B cell (primary cell): ENCODE data around the gene TPCN1. TPM values are rescaled to one million over a fixed set of nuclear protein-coding genes. Genes with fewer than 3 reads are reported as not detected.

ENCODE experiments used
- ATAC-seq: fragments of 200-7000 bp; cut with Tn5 transposase; one replicate; pipeline ENCODE4 v1.10.0; 2021; ENCODE audit warnings: low read depth, mild to moderate bottlenecking, moderate number of reproducible peaks, moderate library complexity
- CTCF ChIA-PET: fragments of 350-600 bp; sonication (Branson Sonifier 250); formaldehyde crosslinking; loops from one replicate; lab custom pipeline; 2021; ENCODE audit warnings: antibody characterized with exemption, inconsistent platforms; lab: Charles Lee
- POLR2A ChIA-PET: fragments of 350-600 bp; sonication (Branson Sonifier 250); formaldehyde crosslinking; loops from one replicate; lab custom pipeline; 2021; ENCODE audit warnings: antibody characterized with exemption; lab: Charles Lee
- DNase-seq: peaks from one replicate; pipeline ENCODE4 v3.0.0; 2013
- H2AFZ ChIP-seq: 2 replicates; pipeline ENCODE4 v1.6.1; 2012; ENCODE audit warnings: mild to moderate bottlenecking, low read depth, low read length; ENCODE audit not compliant: insufficient read depth, poor library complexity, severe bottlenecking
- H3K27ac ChIP-seq, 2 donors: 1 replicate in 1 of 2; 2 replicates in 1 of 2; pipeline ENCODE4 v1.5.1; 2012 to 2013; ENCODE audit warnings: low read length in 2 of 2, mild to moderate bottlenecking in 2 of 2, moderate library complexity in 1 of 2
- H3K27me3 ChIP-seq, 4 experiments: fragments of 200-600 bp in 1 of 4; sonication (generic) in 1 of 4; replicated peaks in 1 of 4; 1 replicate in 2 of 4; 2 replicates in 2 of 4; pipeline versions ENCODE4 v1.6.1 to v1.7.0; 2013 to 2016; ENCODE audit warnings: low read length in 3 of 4, mild to moderate bottlenecking in 2 of 4, mixed read lengths in 1 of 4, moderate library complexity in 1 of 4; ENCODE audit not compliant: insufficient read depth in 4 of 4, control insufficient read depth in 3 of 4; ENCODE audit errors: control extremely low read depth in 1 of 4
- H3K36me3 ChIP-seq, 2 experiments: replicated peaks in 1 of 2; 1 replicate in 1 of 2; 2 replicates in 1 of 2; pipeline versions ENCODE4 v1.6.1 to v1.7.1; 2013; ENCODE audit warnings: low read length in 1 of 2; ENCODE audit not compliant: insufficient read depth in 2 of 2, control insufficient read depth in 1 of 2; ENCODE audit errors: control extremely low read depth in 1 of 2, extremely low read depth in 1 of 2
- H3K4me1 ChIP-seq, 2 donors: fragments of 200-600 bp in 1 of 2; sonication (generic) in 1 of 2; 1 replicate in 1 of 2; 2 replicates in 1 of 2; pipeline versions ENCODE4 v1.5.1 to v1.6.1; 2013 to 2017; ENCODE audit warnings: low read length in 2 of 2; ENCODE audit not compliant: control insufficient read depth in 2 of 2, insufficient read depth in 2 of 2
- H3K4me2 ChIP-seq: replicated peaks from 2 replicates; pipeline ENCODE3; 2012; ENCODE audit warnings: mild to moderate bottlenecking, low read depth, low read length; ENCODE audit not compliant: poor library complexity, severe bottlenecking
- H3K4me3 ChIP-seq, 5 experiments: fragments of 200-600 bp in 1 of 5; sonication (generic) in 1 of 5; 1 replicate in 3 of 5; 2 replicates in 2 of 5; pipeline versions ENCODE4 v1.5.1 to v1.7.0; 2011 to 2016; ENCODE audit warnings: low read length in 4 of 5, mild to moderate bottlenecking in 4 of 5, low read depth in 2 of 5, control low read depth in 1 of 5, moderate library complexity in 1 of 5; ENCODE audit not compliant: insufficient read depth in 1 of 5; ENCODE audit errors: control extremely low read depth in 1 of 5, extremely low read depth in 1 of 5
- H3K79me2 ChIP-seq: fragments of 200-600 bp; sonication (generic); one replicate; pipeline ENCODE4 v1.6.0; 2016; ENCODE audit warnings: low read length; ENCODE audit not compliant: control insufficient read depth, insufficient read depth
- H3K9ac ChIP-seq: fragments of 200-600 bp; sonication (generic); 2 replicates; pipeline ENCODE4 v1.6.1; 2017; ENCODE audit warnings: mild to moderate bottlenecking, low read length, moderate library complexity
- H3K9me3 ChIP-seq, 3 donors: one replicate each; pipeline versions ENCODE4 v1.6.1 to v1.7.1; 2013; ENCODE audit warnings: low read length in 2 of 3; ENCODE audit not compliant: control insufficient read depth in 2 of 3, insufficient read depth in 1 of 3; ENCODE audit errors: control extremely low read depth in 1 of 3
- H4K20me1 ChIP-seq: 2 replicates; pipeline ENCODE4 v1.6.0; 2012; ENCODE audit warnings: mild to moderate bottlenecking, low read length; ENCODE audit not compliant: insufficient read depth, control insufficient read depth, poor library complexity, severe bottlenecking
- H3K27ac Mint-ChIP-seq: one replicate; pipeline ENCODE4 v1.8.0; 2021; ENCODE audit warnings: mixed read lengths
- H3K27me3 Mint-ChIP-seq: one replicate; pipeline ENCODE4 v1.8.0; 2021; ENCODE audit warnings: mixed read lengths
- H3K4me1 Mint-ChIP-seq: one replicate; pipeline ENCODE4 v1.8.0; 2021; ENCODE audit warnings: mixed read lengths
- H3K4me3 Mint-ChIP-seq: one replicate; pipeline ENCODE4 v1.8.0; 2021; ENCODE audit warnings: mixed read lengths
- H3K9me3 Mint-ChIP-seq: one replicate; pipeline ENCODE4 v1.8.0; 2022; ENCODE audit warnings: mixed read lengths; ENCODE audit not compliant: insufficient read depth
- CTCF ChIP-seq: fragments of 200-600 bp; IDR thresholded peaks from one replicate; pipeline ENCODE4 v1.8.0; 2022; ENCODE audit warnings: antibody characterized with exemption, mild to moderate bottlenecking
- EZH2 ChIP-seq: IDR thresholded peaks from 2 replicates; pipeline ENCODE4 v1.6.1; 2012; ENCODE audit warnings: borderline replicate concordance, low read depth, mild to moderate bottlenecking, moderate library complexity, low read length; ENCODE audit not compliant: insufficient read depth, poor library complexity, severe bottlenecking
- WGBS: methylation state at CpG from one replicate; pipeline ENCODE4 v1.1.5; 2013; ENCODE audit warnings: missing lambda C conversion rate; ENCODE audit not compliant: insufficient coverage; 5-methylcytosine and 5-hydroxymethylcytosine counted together
- intact Hi-C: fragments of 100-400 bp; cut with micrococcal nuclease; formaldehyde crosslinking; loops from one replicate; pipeline ENCODE4 v1.10.0; 2022
- polyA plus RNA-seq: library from polyadenylated mRNA; depleted of rRNA; stranded (reverse); fragments of >200 nt; gene quantifications from 2 replicates; pipeline ENCODE4 v1.2.3, GENCODE V29; 2012
- total RNA-seq, 2 donors: library from RNA; stranded (reverse); fragments of 120-200 nt in 1 of 2; gene quantifications; 1 replicate in 1 of 2; 2 replicates in 1 of 2; pipeline versions ENCODE4 v1.2.3 to v1.2.4, GENCODE V29; 2013 to 2022

TPCN1 gene
- total and polyA plus RNA-seq, 2 donors (not counting 1 experiment from before 2014, with no cell fraction given) = 80.8 to 258 TPM

GRCh38 chr12:113189361-113189760 lies 31.9 kb upstream of the TPCN1 start:
- Mint-ChIP-seq H3K27ac (no peak overlapping the region), H3K4me1 (peaks cover 25% of the 10 kb centered on the region), H3K4me3 (no peak overlapping the region), H3K9me3 (no peaks in the 10 kb centered on the region), H3K27me3 (no peaks in the 10 kb centered on the region)
- DNase-seq (no peak), ATAC-seq (no peak)
- Histone ChIP-seq H3K79me2 (peaks cover 36% of the 10 kb centered on the region), H4K20me1 (peaks cover 2% of the 10 kb centered on the region), H3K4me2 (no peak overlapping the region), H2AFZ (no peak overlapping the region), H3K4me3 (no peak overlapping the region), H3K36me3 (peaks cover 7 to 23% of the 10 kb centered on the region in 2 experiments), H3K9ac (no peak overlapping the region), H3K4me1 (peaks cover 16 to 19% of the 10 kb centered on the region in 2 donors), H3K9me3 (no peaks in the 10 kb centered on the region), H3K27ac (no peak overlapping the region), H3K27me3 (no peaks in the 10 kb centered on the region)
- ChIA-PET CTCF (interaction anchor here (0.6 to 1.1 kb wide), 3 partner anchors 8 to 235 kb away, joined by 3 read pairs; no protein-coding TSS in a partner anchor), POLR2A (interaction anchor here (0.8 kb wide), 1 partner anchor 19 kb away, joined by 5 read pairs; no protein-coding TSS in a partner anchor)
- TF ChIP-seq EZH2 (no peak), CTCF (no peak)
- 100% methylated on average over 1 of the region's 2 CpGs for WGBS
- intact Hi-C loops = loop anchor here (5.0 kb wide), 1 partner anchor 207 kb away; no protein-coding TSS in a partner anchor

DNA sequence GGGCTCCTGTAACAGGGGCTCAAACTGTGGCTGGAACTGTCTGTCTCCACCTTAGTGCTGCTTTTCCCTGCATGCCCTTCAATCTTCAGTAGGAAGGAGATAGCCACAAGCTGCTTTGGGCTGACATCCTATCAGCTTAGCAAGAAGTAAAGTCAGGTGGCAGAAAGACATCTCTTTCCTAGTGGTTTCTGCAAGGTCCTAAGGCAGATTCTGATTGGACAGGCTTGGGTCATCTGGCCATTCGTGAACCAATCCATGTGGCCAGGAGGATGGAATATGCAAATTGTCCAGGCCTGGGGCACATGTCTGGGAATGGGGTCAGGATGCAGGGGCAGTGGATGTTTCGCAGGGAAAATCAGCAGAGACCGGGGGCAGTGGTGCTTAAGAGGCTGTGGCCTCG lies 30.5 kb upstream of the TPCN1 start:
- intact Hi-C loops = loop anchor here (10.0 kb wide), 1 partner anchor 104 kb away; no protein-coding TSS in a partner anchor
- Histone ChIP-seq H3K9ac (no peak overlapping the region), H4K20me1 (no peaks in the 10 kb centered on the region), H2AFZ (no peak overlapping the region), H3K27ac (no peak overlapping the region), H3K36me3 (peaks cover 7 to 23% of the 10 kb centered on the region in 2 experiments), H3K9me3 (no peaks in the 10 kb centered on the region), H3K4me2 (no peak overlapping the region), H3K27me3 (no peaks in the 10 kb centered on the region), H3K79me2 (peaks cover 24% of the 10 kb centered on the region), H3K4me1 (peaks cover 14 to 15% of the 10 kb centered on the region in 2 donors), H3K4me3 (no peak overlapping the region)
- Mint-ChIP-seq H3K4me3 (no peak overlapping the region), H3K9me3 (no peaks in the 10 kb centered on the region), H3K27ac (no peak overlapping the region), H3K27me3 (no peaks in the 10 kb centered on the region), H3K4me1 (peaks cover 20% of the 10 kb centered on the region)
- ATAC-seq = no peak
- no peak for DNase-seq
- WGBS = 100% methylated on average over 2 of the region's 4 CpGs
- ChIA-PET POLR2A (interaction anchor here (0.6 to 0.9 kb wide), 2 partner anchors 40 to 45 kb away, joined by 3 read pairs; no protein-coding TSS in a partner anchor), CTCF (no interaction called here)
- TF ChIP-seq CTCF (no peak), EZH2 (no peak)
